ENCODE measurements around the gene IDH1. TPM values are rescaled to one million over a fixed set of nuclear protein-coding genes. Genes with fewer than 3 reads are reported as not detected.

The IDH1 gene
- total RNA-seq, 1 experiment from 2014 or later = 73.6 TPM

DNA sequence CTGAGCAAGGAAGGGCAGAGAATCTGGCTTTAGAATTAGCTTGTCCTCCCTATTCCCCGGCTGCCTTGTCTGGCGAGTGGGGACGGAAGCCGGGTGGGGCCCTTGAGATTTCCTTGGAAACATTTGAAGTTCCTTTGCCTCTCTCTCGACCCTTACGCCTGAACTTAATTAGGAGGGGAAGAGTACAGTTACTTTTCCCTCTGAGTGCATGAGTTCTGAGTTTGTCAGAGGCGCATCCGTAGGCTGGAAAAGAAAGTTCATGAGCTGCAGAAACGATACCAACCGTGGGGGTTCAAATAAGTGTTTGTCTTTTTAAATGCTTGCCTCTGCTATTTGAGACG lies 11.7 kb upstream of the IDH1 start:
- Histone ChIP-seq H3K9ac (ENCODE audit: low read length) (peak overlapping the region; percentile 76), H3K27ac (ENCODE audit: low read length) (peak overlapping the region; percentile 50), H3K9me2 (replicated peaks; ENCODE audit: low read length) (no peaks in the 10 kb centered on the region), H3K27me3 (ENCODE audit: low read length) (no peaks in the 10 kb centered on the region), H3F3A (ENCODE audit: low read length, unreplicated experiment) (no peaks in the 10 kb centered on the region), H3K79me2 (ENCODE audit: low read length) (peaks cover 42% of the 10 kb centered on the region), H3K4me3 (ENCODE audit: low read length) (peak overlapping the region; percentile 98), H3K4me1 (ENCODE audit: insufficient read depth, low read length) (peaks cover 23% of the 10 kb centered on the region), H3K36me3 (ENCODE audit: low read depth, low read length) (0 out of 2 replicates have a peak, but pooled peaks cover 2% of the 10 kb centered on the region), H4K20me1 (ENCODE audit: low read length) (no peaks in the 10 kb centered on the region; the same call in 1 of the 2 replicates), H3K4me2 (ENCODE audit: low read length) (peak overlapping the region; percentile 99), H3K9me3 (ENCODE audit: low read length) (no peaks in the 10 kb centered on the region), H2AFZ (ENCODE audit: low read length) (peak overlapping the region; percentile 79)
- TF ChIP-seq EZH2 (IDR thresholded peaks at IDR 0.05; ENCODE audit: low read length, unreplicated experiment) (no peak), EZH2phosphoT487 (IDR thresholded peaks at IDR 0.05; ENCODE audit: borderline replicate concordance, low read length) (no peak)
- TF ChIP-seq, protein P1, sequence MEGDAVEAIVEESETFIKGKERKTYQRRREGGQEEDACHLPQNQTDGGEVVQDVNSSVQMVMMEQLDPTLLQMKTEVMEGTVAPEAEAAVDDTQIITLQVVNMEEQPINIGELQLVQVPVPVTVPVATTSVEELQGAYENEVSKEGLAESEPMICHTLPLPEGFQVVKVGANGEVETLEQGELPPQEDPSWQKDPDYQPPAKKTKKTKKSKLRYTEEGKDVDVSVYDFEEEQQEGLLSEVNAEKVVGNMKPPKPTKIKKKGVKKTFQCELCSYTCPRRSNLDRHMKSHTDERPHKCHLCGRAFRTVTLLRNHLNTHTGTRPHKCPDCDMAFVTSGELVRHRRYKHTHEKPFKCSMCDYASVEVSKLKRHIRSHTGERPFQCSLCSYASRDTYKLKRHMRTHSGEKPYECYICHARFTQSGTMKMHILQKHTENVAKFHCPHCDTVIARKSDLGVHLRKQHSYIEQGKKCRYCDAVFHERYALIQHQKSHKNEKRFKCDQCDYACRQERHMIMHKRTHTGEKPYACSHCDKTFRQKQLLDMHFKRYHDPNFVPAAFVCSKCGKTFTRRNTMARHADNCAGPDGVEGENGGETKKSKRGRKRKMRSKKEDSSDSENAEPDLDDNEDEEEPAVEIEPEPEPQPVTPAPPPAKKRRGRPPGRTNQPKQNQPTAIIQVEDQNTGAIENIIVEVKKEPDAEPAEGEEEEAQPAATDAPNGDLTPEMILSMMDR (conservative IDR thresholded peaks at IDR 0.05; ENCODE audit: low read depth, low read length) = no peak
- intact Hi-C loops (cut with micrococcal nuclease) = loop anchor here (1.0 to 5.0 kb wide), 2 partner anchors 11 to 644 kb away; partner anchors contain the start of gene IDH1
- POLR2A ChIA-PET (ENCODE audit: unreplicated experiment) = interaction anchor here (0.6 kb wide), 1 partner anchor 547 kb away, joined by 26 read pairs; no protein-coding TSS in a partner anchor
- BruUV-seq (replicated peaks) = no TSS peak
- no peak; the same call in none of the 2 replicates for ATAC-seq
- CTCF ChIA-PET = interaction anchor here (0.6 to 1.3 kb wide), 2 partner anchors 12 to 165 kb away, joined by 3 read pairs; partner anchors contain the start of gene IDH1
- DNase-seq = peak; percentile 7

DNA sequence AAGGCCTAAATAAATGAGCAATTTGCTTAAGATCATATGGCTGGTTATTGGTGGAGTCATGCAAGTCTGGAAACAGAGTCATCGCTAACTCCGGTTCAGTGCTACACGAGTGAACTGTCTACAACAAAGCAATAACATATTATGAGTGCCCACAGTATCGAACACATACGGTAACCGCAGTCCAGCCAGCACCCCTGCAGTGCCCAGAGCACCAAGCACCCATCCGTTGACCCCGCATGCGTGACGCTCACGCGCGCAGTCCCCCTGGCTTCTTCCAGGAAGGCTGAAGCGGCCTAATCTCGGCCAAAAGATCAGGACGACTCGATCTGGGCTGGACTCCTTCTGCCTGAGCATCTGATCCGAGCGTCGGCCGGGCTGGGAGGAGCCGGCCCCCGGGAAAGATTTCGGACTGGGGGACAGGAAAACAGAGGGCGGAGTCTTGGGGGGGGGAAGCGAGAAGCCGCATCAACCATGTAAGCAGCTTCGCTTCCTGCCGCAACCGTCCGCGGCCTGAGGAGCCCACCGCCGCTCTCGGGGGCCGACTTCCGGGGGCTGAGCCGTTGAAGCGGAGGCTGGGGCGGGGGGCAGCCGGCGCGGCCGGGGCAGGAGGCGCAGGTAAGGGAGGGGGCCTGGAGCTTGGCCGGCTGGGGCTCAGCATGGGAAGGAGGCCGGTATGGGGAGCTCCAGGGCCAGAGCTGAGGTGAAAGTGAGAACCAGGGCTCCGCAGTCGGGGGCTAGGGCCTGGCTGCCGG lies 11.1 kb upstream of the IDH1 start, which contains the start of gene PIKFYVE:
Gene PIKFYVE, plus strand, starts transcription at position 455 of the 752 bp plus-strand sequence. CDS start 5,265 bp downstream, outside the sequence.
- H3K36me3 ChIP-seq (ENCODE audit: low read depth, low read length) = no peaks in the 10 kb centered on the region
- no peaks in the 10 kb centered on the region for H3F3A ChIP-seq (ENCODE audit: low read length, unreplicated experiment)
- CTCF ChIA-PET = interaction anchor here (0.6 to 1.3 kb wide), 2 partner anchors 11 to 164 kb away, joined by 3 read pairs; partner anchors contain the start of gene IDH1
- peaks cover 23% of the 10 kb centered on the region for H3K4me1 ChIP-seq (ENCODE audit: insufficient read depth, low read length)
- ATAC-seq (peak; percentile 90), DNase-seq (peak; percentile 97)
- no TSS peak for BruUV-seq (replicated peaks)
- H3K79me2 ChIP-seq (ENCODE audit: low read length) = peaks cover 42% of the 10 kb centered on the region
- intact Hi-C loops (cut with micrococcal nuclease) = loop anchor here (1.0 to 5.0 kb wide), 2 partner anchors 11 to 644 kb away; partner anchors contain the start of gene IDH1
- H4K20me1 ChIP-seq (ENCODE audit: low read length) = no peaks in the 10 kb centered on the region; the same call in 1 of the 2 replicates
- peak within 1 kb of the TSS; percentile 98 for H3K4me3 ChIP-seq (ENCODE audit: low read length)
- peak within 1 kb of the TSS; percentile 99 for H3K4me2 ChIP-seq (ENCODE audit: low read length)
- peak within 1 kb of the TSS; percentile 76 for H3K9ac ChIP-seq (ENCODE audit: low read length)
- no peaks in the 10 kb centered on the region for H3K27me3 ChIP-seq (ENCODE audit: low read length)
- no peaks in the 10 kb centered on the region for H3K9me2 ChIP-seq (replicated peaks; ENCODE audit: low read length)
- H2AFZ ChIP-seq (ENCODE audit: low read length) = peak within 1 kb of the TSS; percentile 79
- H3K9me3 ChIP-seq (ENCODE audit: low read length) = no peaks in the 10 kb centered on the region
- TF ChIP-seq, protein P1 (conservative IDR thresholded peaks at IDR 0.05; ENCODE audit: low read depth, low read length) = no peak
- TF ChIP-seq EZH2phosphoT487 (IDR thresholded peaks at IDR 0.05; ENCODE audit: borderline replicate concordance, low read length) (no peak), EZH2 (IDR thresholded peaks at IDR 0.05; ENCODE audit: low read length, unreplicated experiment) (no peak)
- peak within 1 kb of the TSS; percentile 50 for H3K27ac ChIP-seq (ENCODE audit: low read length)
- POLR2A ChIA-PET (ENCODE audit: unreplicated experiment) = interaction anchor here (0.6 kb wide), 2 partner anchors 546 to 1183 kb away, joined by 3 to 26 read pairs; no protein-coding TSS in a partner anchor
